Amniotic epithelial cell (primary cell): ENCODE data around the gene TMEM63C.

Source experiments
- DNase-seq: peaks from one replicate; pipeline ENCODE4 v3.0.0-alpha.2; 2010; ENCODE audit warnings: low read depth

The TMEM63C gene

GRCh38 chr14:77253333-77254190 is 72.0 kb downstream of the TMEM63C start:
- no peak for DNase-seq

DNA sequence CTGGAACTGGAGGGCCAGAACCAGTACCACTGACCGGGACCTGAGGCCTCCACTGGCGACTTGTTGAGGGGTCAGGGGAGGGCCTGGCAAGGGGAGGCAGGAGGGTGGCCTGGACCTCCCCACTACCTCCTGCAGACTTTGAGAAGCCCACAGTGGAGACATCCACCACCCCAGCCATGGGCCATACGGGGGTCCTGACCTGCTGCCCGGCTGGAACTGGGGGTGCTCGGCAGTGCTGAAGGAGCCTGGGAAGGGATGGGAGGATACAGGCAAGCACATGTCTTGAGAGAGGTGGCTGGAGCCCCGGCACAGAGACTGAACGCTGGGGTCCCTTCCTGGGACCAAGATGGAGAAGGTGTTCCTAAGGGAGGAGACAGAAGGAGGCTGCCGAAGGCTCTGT is 75.1 kb downstream of the TMEM63C start:
- no peak for DNase-seq

GRCh38 chr14:77257700-77258099 is 76.1 kb downstream of the TMEM63C start:
- DNase-seq = no peak

- no peak for DNase-seq
These were observed 77.0 kb downstream of the TMEM63C start for GRCh38 chr14:77258566-77258965.

DNA sequence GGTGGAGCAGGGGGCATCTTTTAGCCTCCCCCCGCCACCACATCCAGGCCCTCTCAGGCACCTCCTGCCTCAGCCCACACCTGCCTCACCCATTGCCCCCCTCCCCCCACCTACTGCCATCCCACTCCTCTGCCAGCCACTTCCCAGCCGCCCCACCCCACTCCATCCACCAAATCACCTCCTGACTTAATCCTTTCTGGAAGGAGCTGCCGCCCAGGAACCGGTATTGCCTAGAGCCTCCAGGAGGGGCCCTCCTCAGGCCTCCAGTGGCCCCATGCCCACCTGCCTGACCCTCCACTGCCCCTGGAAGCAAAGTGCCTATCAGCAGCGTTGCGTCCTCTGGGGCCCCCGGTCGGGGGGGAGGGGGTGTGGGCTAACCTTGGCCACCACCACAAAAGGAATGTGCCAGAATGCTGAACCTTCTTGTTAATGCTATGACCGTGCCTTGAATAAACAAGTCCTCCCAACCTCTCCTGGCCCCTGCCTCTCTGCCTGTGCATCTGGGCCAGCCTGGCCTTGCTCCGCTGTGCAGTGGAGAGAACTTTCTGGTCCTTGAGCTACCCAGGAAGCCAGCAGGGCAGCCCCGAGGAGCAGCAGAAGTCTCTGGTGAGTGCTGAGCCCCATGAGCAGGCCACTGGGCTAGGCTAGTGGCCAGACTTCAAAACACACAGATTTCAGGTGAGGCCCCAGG is 77.6 kb downstream of the TMEM63C start:
- DNase-seq = no peak

GRCh38 chr14:77260199-77260598 is 78.6 kb downstream of the TMEM63C start:
- no peak for DNase-seq

GRCh38 chr14:77260631-77261030 is 79.0 kb downstream of the TMEM63C start:
- peak; percentile 5 for DNase-seq

- no peak for DNase-seq
These were observed 83.0 kb downstream of the TMEM63C start for GRCh38 chr14:77264466-77265186.

DNA sequence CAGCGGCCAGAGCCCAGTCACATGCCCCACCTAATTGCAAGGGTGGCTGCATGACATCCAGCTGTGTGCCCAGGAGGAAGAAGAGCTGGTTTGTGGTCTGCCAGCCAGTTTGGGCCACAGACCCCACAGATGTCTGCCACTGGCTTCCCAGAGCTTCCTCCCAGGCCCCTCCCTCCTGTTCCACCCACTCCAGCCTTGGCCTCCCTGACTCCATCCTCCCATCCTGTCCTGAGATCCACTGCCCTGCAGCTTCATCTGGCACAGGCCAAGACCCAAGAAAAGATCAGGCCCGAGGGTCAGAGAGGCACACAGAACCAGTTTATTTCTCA is 83.6 kb downstream of the TMEM63C start:
- no peak for DNase-seq

GRCh38 chr14:77265561-77266335 is 84.2 kb downstream of the TMEM63C start:
- DNase-seq = no peak

- no peak for DNase-seq
These were observed 84.7 kb downstream of the TMEM63C start for GRCh38 chr14:77266336-77266735.

DNA sequence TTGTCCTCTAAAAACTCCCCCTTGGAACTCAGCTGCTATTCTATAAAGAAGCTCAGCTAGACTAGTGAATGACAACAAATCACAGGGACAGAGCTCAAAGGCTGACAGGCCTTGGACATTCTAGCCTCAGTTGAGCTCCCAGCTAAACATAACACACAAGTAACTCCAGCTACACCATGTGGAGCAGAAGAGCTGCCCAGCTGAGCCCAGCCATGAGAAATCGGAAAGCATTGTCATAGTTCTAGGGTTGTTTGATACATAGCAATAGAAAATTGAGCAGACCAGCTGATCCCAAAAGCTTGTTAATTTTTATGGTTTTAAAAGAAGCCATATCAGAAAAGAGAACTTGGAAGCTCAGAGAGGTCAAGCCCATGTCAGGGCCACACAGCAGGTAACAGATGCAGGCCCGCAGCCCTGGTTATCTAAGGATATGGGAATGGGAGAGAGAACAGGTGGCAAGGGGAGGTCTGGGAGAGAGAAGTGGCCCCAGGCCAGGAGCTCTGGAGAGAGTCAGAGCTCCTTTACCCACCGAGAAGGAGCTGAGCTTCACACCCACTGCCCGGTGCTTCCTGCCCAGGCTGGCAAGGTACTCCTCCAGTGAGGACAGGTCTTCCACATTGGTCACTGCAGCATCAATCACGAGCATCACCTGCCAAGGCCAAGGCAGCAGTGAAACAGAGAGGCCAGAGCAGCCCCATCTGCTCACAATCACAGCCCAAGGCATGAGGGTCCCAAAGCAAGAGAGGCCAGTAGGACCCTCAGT is 86.5 kb downstream of the TMEM63C start:
- DNase-seq = no peak

DNA sequence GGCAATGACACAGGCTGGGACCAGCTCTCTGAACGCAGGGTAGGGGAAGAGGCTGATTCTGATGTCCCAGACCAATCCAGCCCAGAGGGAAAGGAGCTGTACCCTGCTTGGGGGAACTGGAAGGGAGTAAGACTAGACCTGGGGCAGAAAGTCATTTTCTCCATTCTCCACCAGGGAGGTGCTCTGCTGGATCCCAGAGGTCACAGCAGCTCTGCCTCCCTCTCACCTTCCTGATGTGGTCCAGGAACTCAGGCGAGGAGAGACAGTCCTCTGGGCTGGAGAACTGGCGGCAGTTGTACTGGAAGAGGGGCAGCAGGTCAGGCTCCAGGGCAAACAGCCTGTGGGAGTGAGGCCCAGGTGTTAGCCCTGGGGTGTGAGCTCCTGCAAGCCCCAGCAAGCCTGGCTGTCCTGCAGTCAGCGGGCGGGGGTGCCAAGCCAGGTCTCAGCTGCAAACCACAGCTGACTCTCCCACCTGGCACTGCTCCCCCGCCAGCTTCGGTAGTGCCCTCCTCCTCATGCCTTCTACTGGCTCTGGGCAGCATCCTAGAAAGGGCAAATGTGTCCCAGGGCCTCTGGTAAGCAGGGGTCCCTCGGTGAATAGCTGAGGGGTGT is 87.5 kb downstream of the TMEM63C start:
- no peak for DNase-seq

GRCh38 chr14:77270361-77271112 is 88.9 kb downstream of the TMEM63C start:
- DNase-seq = no peak

- DNase-seq = no peak
These were observed 89.6 kb downstream of the TMEM63C start, which contains the start of gene NGB for GRCh38 chr14:77271113-77271710. Gene NGB (minus strand): TSS chr14:77271206. CDS start chr14:77270937, 269 bp downstream.

GRCh38 chr14:77272261-77272660 is 90.7 kb downstream of the TMEM63C start:
- no peak for DNase-seq

- DNase-seq = no peak
These were observed 92.2 kb downstream of the TMEM63C start for GRCh38 chr14:77273796-77274195.

- DNase-seq = no peak
These were observed 93.5 kb downstream of the TMEM63C start for GRCh38 chr14:77275041-77275580.

DNA sequence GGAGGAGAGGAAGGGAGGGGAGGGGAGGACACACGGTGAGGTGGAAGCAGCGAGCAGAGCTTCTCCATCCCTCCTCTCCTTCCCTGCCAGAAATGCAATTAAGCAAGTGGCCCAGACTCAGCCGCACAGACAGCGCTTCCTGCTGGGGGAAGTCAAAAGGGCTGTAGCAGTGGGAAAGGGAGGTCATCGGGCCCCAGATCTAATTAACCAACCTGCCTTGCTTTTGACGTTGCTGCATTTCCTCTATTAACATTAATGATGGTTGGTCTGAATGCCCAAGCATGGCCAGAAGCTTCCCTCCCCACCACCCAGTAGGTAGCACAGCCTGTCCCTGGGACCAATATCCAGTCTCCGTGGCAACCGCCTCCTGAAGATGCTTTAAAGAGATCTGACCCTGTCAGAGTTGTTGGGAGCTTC is 94.0 kb downstream of the TMEM63C start:
- DNase-seq = no peak
